HFF-Myc (cell line): Measurements from ENCODE around the gene COL18A1.

ENCODE experiments used
- DNase-seq: peaks from one replicate; pipeline ENCODE4 v3.0.0-alpha.2; 2011; ENCODE audit warnings: low read depth; ENCODE audit errors: extremely low read depth
- H3K4me3 ChIP-seq: replicated peaks from 2 replicates; pipeline ENCODE4 v1.5.1; 2011; ENCODE audit warnings: low read depth, mild to moderate bottlenecking, control low read depth, low read length
- TF ChIP-seq, protein P1 (sequence below): IDR thresholded peaks from 2 replicates; pipeline ENCODE4 v1.5.1; 2012; ENCODE audit warnings: mild to moderate bottlenecking, low read depth, low read length, control low read depth; ENCODE audit errors: missing control alignments

The COL18A1 gene

DNA sequence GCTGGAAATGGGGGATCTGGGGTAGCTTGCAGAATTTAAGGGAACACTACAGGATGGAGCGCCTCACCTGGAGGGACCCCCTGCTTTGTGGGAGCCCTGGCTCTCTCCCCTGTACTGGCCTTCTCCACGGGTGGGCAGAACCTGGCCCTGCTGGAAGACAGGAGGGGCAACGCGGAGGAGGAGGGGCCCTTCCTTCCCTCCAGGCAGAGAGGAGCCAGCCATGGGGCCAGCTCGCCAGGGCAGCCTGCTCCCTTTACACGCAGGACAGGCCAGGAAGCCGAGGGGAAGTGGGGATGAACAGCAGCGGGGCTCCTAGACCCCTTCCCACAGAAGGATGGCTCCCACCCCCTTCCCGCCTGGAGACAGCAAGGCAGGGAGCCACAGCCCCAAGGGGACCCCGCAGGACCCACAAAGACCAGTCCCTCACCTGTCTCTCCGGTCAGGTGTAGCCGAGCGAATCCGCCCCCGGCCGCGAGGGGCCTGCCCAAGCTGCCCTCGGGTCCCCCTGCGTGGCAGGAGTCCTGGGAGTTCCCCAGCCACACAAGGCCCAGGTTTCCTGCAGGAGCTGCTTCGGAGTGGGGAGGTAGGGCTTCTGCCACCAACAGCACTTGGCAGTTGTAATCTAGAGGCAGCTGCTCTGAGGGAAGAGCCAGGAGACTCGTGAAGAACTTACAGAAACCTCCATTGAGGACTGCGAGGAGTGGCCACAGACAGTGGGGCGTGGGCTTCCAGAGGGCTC is 138.9 kb downstream of the COL18A1 start:
- no peak for DNase-seq
- no peak overlapping the region for H3K4me3 ChIP-seq
- TF ChIP-seq, protein P1, sequence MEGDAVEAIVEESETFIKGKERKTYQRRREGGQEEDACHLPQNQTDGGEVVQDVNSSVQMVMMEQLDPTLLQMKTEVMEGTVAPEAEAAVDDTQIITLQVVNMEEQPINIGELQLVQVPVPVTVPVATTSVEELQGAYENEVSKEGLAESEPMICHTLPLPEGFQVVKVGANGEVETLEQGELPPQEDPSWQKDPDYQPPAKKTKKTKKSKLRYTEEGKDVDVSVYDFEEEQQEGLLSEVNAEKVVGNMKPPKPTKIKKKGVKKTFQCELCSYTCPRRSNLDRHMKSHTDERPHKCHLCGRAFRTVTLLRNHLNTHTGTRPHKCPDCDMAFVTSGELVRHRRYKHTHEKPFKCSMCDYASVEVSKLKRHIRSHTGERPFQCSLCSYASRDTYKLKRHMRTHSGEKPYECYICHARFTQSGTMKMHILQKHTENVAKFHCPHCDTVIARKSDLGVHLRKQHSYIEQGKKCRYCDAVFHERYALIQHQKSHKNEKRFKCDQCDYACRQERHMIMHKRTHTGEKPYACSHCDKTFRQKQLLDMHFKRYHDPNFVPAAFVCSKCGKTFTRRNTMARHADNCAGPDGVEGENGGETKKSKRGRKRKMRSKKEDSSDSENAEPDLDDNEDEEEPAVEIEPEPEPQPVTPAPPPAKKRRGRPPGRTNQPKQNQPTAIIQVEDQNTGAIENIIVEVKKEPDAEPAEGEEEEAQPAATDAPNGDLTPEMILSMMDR: no peak

DNA sequence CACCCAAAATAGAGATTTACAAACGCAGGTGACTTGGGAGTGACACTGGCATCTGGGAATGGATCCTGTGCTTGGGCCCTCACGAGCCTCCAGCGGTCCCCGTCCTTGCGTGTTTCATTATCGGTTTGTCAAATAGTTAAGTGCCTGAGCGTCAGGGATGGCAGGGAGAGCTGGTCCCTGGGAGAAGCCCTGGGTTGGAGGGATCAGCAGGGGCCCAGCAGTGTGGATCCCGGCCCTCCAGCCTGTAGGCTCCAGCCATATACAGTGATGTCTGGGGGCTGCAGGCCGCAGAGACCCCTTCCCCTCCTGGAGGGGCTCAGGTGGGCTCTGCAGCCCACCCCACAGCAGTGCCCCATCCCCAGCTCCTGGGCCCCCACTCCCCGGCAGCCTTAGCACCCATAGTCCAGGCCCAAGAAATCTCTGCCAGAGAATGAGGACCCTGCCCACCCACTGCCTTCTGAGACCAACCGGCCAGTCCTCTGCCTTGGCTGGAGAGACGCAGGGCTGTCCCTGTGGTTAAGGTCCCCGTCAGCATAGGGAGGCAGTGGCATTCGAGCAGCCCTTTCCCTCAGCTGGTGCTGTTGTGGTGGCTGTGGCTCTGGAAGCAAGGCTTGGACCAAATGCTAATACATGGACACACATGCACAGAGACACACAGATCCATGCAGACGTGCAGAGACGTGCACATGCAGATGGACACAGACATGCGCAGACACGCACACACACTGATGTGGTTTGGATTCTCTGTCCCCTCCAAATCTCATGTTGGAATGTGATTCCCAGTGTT is 139.7 kb downstream of the COL18A1 start:
- no peak overlapping the region for H3K4me3 ChIP-seq
- no peak for DNase-seq
- TF ChIP-seq, protein P1: no peak

DNA sequence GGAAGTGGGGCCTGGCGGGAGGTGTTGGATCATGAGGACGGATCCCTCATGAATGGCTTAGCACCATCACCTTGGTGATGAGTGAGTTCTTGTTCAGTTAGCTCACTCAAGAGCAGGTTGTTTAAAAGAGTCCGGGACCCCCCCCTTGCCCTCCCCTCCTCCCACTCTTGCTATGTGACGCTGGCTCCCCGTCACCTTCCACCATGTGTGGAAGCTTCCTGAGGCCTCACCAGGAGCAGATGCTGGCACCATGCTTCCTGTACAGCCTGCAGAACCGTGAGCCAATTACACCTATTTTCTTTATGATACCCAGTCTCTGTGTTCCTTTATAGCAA is 140.2 kb downstream of the COL18A1 start:
- TF ChIP-seq, protein P1: no peak
- H3K4me3 ChIP-seq: no peak overlapping the region
- no peak for DNase-seq

DNA sequence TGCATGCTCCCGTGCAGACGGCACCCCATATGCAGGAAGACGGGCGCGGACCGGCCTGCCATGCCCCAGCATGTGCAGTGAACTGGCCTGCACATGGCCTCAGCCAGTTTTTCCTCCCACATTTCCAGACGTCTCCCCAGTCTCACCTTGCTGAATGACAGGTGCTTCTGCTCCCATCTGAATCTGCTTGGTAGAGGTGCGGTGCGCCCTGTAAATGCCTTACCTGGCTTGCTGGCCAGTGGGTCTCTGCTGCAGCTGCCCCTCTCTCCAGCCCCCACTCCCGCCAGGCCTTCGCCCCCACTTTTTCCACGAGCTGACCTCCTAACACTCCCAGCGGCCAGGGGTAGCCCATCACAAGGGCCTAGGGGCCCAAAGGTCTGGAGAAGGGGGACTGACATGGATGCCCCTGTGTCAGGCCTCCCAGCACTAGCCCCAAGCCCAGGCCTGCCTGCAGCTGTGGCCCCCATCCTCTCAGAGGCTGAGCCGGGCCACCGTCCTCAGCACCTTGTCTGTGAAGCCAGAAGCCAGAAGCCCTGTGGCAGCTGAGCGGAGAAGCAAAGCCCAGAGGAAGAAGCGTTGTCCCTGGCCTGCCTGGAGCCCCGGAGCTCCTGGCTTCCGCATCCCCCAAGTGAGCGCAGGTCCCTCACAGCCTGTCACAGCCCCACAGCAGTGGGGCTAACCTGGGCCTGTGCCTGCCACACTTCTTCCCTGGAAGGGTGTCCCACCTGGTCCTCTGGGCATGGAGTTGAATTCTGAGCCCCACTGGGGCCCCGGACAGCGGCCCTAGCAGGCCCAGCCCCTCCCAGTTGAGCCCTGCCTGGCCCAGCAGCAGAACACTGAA is 140.9 kb downstream of the COL18A1 start:
- DNase-seq: no peak
- TF ChIP-seq, protein P1: no peak
- H3K4me3 ChIP-seq: no peak overlapping the region

DNA sequence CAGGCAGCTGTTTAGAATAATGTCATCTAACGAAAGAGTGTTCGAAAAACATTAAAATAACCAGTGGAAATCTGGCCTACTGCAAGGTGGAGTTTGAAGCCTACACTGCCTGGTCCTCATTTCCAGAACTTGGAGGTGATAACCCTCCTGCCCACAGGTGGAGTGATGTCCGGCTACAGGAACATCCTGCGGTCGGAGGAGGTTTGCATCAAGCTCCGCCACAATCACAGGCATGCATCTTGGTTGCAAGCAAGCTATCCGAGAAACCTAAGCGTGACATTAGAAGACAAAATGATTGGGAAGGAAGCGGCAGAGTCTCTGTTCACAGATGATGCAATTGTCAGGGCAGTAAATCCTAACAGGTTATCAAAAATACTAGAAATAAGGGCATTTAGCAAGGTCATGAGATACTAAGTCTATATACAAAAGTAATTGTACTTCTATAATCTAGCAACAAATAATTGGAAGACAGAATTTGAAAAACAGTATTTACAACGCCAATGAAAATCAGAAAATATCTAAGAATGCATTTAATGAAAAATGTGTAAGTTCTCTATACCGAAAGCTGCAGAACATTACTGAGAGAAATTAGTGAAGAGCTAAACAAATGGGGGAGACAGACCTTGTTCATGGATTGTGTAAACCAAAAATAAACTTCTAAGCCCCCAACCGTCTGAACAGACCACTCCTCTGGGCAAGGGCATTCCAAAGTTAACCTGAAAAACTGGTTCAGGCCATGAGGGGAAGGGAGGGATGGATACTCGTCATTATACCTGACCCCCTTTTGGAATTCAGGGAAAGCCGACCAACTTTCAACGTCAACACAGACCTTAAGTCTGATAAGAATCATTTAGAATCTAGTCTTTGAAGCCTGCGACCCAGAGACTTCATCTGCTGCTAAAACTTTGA is 141.9 kb downstream of the COL18A1 start:
- TF ChIP-seq, protein P1: no peak
- H3K4me3 ChIP-seq: no peak overlapping the region
- DNase-seq: no peak

DNA sequence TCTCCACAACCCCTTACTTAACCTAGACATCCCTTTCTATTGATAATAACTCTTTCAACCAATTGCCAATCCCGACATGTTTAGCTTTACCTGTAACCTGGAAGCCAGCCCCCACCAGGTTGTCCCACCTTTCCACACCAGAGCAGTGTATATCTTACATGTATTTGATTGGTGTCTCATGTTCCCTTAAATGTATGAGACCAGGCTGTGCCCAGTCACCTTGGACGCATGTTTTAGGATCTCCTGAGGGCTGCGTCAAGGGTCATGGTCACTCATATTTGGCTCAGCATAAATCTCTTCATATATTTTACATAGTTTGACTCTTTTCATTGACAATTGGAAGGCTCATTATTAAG is 142.6 kb downstream of the COL18A1 start:
- no peak overlapping the region for H3K4me3 ChIP-seq
- no peak for DNase-seq
- TF ChIP-seq, protein P1: no peak
